HG02571 (cell line): Measurements from ENCODE around the gene TFG.

ENCODE experiments used
- ATAC-seq: cut with Tn5 transposase; IDR thresholded peaks from one replicate; pipeline ENCODE4 v1.9.1; 2021; ENCODE audit warnings: mild to moderate bottlenecking, moderate library complexity; ENCODE audit not compliant: unreplicated experiment

TFG gene

GRCh38 chr3:100703865-100704264 is 5.4 kb upstream of the TFG start:
- no peak for ATAC-seq

DNA sequence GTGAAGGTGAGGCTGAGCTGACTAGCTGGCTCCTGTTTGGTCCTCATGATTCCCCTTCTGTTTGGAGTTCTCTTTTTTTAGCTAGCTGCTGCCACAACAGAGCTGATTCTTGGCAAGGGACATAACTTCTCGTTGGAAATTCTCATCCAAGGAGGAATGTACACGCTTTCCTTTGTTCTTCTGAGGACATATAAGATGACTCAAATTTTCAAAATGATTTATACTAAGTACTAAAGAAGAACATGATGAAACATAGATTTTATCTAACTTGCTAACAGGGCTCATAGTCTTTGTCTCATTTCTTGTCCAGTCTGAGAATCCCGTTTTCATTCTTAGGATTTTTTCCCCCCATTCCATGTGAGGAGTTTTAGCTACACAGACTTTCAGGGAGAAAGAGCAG is 2.9 kb upstream of the TFG start:
- ATAC-seq = no peak

- no peak for ATAC-seq
Observed at GRCh38 chr3:100708644-100708988, 678 bp upstream of the TFG start.

DNA sequence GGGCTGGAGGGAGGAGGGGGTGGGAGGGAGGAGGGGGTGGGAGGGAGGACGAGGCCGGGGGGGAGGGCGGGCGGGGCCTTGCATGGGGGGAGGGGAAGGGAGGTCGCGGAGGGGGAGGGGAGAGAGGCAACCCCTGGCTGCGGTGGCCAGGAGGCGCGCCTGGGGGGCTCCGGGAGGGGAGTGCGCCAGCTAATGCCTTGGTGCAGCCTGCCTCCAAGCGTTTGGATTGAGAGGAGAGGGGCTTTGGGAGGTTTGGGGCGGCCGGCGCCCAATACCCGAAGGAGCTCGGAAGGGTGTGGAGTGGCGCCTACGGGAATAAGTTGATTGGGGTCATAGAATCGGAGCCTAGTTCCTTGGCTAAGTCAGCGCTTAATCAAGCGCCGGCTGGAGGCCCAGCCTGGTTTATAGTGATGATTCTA is 557 bp downstream of the TFG start:
- ATAC-seq = no peak

DNA sequence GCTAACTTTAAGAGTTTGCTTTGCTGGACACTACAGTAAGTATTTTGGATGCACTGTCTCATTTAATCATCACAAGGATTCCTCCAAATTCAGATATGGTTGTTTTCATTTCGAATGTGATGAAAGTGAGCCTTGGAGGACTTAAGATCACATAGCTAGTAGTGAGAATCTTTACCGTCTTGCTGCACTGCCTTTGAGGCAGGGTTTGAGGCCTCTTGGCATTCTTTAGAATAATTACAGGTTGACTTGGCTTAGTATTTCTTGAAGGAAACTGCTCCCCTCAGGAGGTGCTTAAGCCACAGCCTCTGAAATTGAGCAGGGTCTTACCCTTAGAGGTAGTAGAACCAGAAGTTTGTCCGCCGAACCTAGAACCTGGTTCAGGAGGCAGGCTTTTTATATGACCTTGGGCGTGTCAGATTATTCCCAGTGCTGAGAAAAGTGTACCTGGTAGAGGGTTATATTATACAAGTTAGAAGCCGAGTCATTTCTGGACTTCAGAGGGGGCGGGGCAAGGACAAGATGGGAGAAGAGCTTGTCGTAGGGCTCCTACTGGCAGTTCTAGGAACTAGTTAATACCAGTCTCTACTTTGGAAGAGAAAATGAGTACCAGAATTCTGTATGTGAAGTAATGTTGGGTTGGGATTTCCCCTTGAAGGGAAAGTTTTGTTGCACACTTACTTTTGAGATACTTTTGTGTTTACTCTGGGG is 1.1 kb downstream of the TFG start:
- peak; percentile 32 for ATAC-seq

DNA sequence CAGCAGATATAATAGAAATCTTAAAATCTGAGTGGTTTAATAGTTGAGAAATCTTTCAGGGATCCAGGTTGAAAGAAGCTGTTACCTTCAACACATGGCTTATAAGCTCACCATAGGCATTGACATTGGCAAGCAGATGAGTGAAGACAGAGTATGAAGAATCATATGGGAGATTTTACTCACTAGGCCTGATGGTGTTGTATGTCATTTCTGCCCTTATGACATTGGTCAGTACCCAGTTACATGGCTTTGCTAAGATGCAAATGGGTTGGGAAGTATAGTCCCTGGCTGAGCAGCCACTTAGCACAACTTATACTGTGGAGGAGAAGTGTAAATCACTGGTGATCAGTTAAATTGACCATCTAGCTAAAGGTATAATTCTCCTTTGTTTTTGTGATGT is 5.9 kb downstream of the TFG start:
- ATAC-seq = no peak

- no peak for ATAC-seq
Observed at GRCh38 chr3:100717063-100717462, 7.8 kb downstream of the TFG start.

- ATAC-seq = no peak
Observed at GRCh38 chr3:100717637-100718487, 8.6 kb downstream of the TFG start.

GRCh38 chr3:100719136-100719535 is 9.8 kb downstream of the TFG start:
- no peak for ATAC-seq

DNA sequence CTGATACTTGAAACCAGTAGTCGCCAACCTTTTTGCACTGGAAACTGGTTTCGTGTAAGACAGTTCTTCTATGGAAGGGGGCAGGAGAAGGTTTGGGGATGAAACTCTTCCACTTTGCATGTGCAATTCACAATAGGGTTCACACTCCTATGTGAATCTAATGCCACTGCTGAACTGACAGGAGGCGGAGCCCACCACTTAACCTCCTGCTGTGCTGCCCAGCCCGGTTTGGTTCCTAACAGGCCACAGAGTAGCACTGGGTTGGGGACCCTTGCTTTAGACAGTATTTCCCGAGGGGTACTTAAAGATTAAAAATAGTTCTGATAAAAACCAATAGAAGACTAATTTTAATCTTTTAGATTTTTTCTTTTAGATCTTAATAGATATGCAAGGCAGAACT is 11.1 kb downstream of the TFG start:
- no peak for ATAC-seq

GRCh38 chr3:100725935-100726513 is 16.7 kb downstream of the TFG start:
- no peak for ATAC-seq

DNA sequence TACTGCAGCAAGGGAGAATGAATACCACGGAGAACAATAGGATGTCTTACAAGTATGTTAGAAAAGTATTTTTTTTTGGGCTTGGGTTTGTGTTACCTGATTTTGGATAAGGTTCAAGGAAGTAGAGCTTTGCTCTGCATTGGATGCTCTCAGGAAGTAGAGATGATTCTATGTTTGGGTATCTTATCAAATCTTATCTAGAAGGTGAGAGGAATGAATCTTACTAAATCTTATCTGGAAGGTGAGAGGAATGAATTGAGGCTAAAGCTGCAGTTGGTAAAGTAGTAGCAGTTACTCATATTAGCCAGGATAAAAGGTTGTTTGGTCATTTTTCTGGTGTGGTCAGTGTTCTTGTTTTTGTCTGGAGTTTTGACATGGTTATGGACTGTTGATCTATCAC is 17.4 kb downstream of the TFG start:
- ATAC-seq = no peak

DNA sequence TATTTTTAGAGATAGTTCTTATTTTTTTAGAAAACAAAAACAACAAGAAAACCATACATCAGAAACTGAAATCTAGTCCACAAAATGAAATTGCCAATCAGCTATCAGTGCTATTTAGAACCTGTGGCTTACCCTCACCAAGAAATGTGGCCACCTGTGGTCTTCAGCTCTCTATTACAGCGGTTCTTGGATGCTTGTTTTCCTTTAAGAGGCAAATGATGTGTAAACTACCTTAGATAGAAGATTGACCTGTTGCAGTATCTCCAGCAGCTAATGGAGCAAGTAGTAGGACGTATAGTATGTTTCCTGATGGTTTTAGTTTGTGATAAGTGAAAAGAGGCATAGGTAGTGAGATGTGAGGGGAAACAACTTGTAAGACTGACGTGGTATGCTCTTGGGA is 21.2 kb downstream of the TFG start:
- ATAC-seq = peak; percentile 70

GRCh38 chr3:100732435-100732834 is 23.1 kb downstream of the TFG start:
- ATAC-seq = no peak

- ATAC-seq = no peak
Observed at GRCh38 chr3:100737334-100737733, 28.0 kb downstream of the TFG start.

DNA sequence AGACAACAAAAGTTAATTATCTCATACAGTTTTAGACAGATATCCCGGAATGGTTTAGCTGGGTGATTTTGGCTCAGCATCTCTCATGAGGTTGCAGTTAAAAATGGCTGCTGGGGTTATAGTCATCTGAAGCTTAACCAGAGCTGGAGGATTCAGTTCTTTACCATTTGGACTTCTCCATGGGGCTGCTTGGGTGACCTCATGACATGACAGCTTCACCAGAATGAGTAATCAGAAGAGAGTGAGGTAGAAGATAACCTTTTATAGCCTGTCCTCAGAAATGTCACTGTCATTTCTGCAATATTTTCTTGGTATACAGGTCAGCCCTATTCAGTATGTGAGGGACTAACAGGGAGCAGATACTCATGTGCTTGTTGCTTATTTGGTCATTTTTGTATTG is 30.9 kb downstream of the TFG start:
- ATAC-seq = no peak

- ATAC-seq = no peak
Observed at GRCh38 chr3:100743535-100743934, 34.2 kb downstream of the TFG start.

GRCh38 chr3:100744671-100745070 is 35.4 kb downstream of the TFG start:
- no peak for ATAC-seq

GRCh38 chr3:100745617-100746016 is 36.3 kb downstream of the TFG start:
- no peak for ATAC-seq

DNA sequence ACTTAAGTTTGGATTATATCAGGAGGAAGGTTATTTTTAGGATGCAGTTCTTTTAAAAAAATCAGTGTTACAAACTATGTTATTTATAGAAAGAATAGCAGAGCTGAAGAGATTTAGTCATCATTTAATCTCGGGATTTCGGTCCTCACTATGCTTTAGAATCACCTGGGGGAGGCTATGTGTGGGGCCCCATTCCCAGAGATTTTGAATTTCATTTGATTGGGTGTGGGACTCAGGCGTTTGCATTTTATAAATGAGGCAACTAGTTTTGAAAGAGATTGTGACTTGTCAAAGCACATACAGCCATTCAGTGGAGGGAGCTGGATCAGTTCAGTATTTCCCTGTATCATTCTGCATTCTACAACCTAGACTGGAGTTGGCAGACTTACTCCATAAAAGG is 36.8 kb downstream of the TFG start:
- no peak for ATAC-seq

DNA sequence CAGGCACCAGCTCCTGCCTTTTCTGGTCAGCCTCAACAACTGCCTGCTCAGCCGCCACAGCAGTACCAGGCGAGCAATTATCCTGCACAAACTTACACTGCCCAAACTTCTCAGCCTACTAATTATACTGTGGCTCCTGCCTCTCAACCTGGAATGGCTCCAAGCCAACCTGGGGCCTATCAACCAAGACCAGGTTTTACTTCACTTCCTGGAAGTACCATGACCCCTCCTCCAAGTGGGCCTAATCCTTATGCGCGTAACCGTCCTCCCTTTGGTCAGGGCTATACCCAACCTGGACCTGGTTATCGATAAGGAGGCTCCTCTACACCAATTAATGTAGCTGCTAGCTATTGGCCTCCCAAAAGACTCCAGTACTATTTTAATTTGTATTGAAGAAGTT is 38.9 kb downstream of the TFG start:
- no peak for ATAC-seq

GRCh38 chr3:100748967-100749366 is 39.7 kb downstream of the TFG start:
- ATAC-seq = no peak
